GM12872 (cell line): ENCODE results near the gene SOWAHD.

Experiments
- TF ChIP-seq, protein P1 (sequence below): IDR thresholded peaks from 3 replicates; pipeline ENCODE4 v1.5.1; 2011; ENCODE audit warnings: low read depth, mild to moderate bottlenecking, low read length, moderate library complexity; ENCODE audit not compliant: insufficient read depth

The SOWAHD gene, protein sequence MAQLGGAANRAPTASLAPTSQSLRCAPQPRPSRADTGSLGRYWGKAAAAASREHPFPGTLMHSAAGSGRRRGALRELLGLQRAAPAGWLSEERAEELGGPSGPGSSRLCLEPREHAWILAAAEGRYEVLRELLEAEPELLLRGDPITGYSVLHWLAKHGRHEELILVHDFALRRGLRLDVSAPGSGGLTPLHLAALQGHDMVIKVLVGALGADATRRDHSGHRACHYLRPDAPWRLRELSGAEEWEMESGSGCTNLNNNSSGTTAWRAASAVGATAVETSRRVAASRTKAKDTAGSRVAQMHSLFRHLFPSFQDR

DNA sequence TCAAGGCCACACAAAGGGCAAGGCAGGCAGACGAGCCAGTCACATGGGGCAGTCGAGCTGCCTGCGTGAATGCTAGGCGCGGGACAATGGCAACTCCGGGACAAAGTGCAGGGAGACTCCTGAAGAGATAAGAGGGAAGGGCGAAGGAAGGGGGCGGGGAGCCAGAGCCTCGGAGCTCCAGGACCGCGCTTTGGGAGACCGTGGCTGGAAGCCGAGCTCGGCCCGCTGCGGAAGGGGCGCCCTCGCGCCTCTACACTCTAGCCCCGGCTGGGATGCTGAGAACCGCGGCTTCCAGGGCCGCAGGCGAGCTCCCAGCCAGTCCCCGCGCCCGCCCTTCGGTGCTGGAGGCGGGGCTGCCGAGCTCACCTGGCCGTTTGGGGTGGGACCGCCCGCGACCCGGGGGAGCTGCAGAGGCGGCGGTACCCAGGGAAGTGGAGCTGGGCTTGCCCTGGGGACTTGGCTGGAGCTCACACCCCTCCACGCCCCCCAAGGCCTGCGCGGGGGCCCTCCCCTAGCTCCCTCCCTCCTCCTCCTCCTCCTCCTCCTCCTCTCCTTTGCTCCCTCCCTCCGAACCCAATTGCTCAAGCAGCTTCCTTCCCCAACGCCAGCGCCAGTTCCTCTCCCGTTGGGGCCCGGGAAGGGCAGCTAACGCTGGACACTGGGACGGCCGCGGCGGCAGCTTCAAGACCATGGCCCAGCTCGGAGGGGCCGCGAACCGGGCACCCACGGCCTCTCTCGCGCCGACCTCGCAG, at the start of gene SOWAHD:
Gene SOWAHD (plus strand): TSS at position 610 of the 752 bp plus-strand sequence. CDS start 80 bp downstream, at position 690.
- TF ChIP-seq, protein P1, sequence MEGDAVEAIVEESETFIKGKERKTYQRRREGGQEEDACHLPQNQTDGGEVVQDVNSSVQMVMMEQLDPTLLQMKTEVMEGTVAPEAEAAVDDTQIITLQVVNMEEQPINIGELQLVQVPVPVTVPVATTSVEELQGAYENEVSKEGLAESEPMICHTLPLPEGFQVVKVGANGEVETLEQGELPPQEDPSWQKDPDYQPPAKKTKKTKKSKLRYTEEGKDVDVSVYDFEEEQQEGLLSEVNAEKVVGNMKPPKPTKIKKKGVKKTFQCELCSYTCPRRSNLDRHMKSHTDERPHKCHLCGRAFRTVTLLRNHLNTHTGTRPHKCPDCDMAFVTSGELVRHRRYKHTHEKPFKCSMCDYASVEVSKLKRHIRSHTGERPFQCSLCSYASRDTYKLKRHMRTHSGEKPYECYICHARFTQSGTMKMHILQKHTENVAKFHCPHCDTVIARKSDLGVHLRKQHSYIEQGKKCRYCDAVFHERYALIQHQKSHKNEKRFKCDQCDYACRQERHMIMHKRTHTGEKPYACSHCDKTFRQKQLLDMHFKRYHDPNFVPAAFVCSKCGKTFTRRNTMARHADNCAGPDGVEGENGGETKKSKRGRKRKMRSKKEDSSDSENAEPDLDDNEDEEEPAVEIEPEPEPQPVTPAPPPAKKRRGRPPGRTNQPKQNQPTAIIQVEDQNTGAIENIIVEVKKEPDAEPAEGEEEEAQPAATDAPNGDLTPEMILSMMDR: no peak

DNA sequence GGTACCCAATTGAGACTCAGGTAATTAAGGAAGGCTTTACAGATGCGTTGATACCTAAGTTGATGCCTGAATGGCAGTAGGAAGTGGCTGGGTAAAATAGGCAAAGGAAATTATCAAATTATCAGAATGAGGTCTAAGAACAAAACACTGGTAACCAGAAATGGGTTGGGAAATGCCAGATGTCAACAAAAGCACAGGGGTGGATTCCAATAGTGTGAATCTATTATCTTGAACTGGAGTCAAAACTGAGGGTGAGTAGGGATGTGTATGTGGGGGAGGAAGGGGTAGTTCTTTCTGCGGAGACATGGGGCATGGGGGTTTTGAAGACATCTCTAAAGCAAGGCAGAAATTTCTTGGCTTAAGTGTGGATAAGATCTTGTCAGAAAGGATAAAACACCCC, 49.5 kb upstream of the SOWAHD start:
- TF ChIP-seq, protein P1: no peak

DNA sequence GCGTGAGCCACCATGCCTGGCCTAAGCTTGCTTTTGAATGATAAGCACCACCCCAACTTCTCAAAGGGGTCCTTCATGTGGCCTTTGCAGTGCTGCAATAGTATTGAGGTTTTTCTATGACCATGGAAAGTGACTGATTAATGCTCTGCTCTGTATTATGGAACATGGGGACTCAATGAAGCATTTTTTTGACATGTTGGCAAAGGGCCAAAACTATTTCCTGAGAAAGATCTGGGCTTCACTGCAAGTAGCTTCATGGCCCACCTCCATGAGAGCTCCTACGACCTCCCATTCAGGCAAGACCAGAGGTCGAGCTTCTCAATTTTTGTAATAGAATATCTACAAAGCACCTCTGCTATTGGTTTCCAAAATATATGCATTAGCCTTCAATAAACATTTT, 48.8 kb upstream of the SOWAHD start:
- TF ChIP-seq, protein P1: no peak

DNA sequence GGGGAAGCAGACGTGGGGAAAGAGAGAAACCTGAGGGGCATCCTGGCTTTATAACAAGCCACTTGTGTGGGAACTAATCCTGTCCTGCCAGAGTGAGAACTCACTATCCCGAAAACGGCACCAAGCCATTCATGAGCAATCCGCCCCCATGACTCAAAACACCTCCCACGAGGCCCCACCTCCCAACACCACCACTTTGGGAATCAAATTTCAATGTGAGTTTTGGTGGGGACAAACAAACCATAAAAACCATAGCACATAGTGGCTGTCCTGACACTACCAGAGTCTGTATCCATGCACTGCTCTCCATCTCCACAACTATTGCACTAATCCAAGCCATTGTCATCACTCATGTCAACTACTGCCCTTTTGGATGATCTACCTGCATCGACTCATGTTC, 36.9 kb upstream of the SOWAHD start:
- TF ChIP-seq, protein P1: no peak

DNA sequence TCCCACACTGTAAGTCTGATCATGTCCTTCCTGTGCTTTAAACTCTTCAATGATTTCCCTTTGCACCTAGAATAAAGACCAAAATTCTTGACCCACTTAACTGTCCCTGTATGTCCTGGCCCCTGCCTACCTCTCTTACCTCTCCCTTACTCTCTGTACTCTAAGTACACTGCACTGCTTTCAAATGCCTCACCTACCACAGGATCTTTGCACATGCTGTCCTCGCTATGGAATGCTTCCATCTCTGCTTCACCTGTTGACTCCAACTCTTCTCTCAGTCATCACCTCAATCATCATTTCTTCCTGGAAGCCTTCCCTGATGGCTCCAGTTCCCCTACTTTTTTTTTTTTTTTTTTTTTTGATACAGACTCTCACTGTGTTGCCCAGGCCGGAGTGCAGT, 36.5 kb upstream of the SOWAHD start:
- TF ChIP-seq, protein P1: no peak

DNA sequence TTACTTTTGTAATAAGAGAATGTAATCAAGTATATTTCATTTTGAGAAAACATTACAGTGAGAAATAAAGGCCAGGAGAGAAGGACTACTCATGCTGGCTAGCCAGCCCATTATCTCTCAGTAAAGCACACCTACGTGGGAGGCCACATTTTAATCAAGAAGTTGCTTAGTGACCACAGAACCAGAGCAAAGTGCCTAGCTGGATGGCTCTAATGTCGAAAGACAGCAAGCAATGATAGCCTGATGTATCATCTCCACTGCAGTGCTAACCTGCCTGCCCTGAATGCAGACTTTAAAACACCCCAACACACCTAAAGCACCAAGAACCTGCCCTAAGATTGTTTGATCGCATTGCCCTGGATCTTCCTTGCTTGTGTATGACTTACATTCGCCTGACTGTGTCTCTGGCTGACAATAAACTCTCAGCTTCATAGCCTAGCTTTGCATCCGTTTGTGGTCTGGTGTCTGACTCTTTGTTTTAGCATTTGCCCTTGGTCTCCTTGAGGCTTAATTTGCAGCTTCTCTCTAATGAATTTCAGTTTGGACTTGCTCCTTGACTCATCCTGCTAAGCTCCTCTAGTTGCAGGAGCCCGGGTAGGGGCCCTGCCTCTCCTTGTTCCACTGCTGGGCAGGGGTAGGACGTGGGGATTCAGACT, 31.4 kb upstream of the SOWAHD start:
- TF ChIP-seq, protein P1: no peak

DNA sequence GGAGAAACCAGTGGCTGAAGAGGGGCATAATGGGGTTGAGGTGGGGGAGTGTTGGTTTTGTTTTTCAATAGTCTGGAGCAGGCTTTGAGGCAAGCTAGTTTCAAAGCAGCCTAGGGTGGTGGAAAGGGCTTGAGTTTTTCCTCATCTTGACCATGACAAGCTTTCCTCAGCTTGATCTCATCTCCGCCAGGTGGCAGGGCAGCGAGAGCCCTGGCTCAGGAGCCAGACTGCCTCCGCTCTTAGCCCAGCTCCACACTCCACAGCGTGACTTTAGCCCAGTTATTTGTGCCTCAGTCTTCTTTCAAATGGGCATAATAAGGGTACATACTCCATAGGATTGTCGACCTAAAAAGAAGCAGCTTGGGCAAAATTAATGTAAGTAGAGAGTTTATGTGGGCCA, 29.9 kb upstream of the SOWAHD start:
- TF ChIP-seq, protein P1: no peak
